Neural cell (in vitro differentiated cells): ENCODE measurements around the gene EHBP1. TPM values are rescaled to one million over a fixed set of nuclear protein-coding genes. Genes with fewer than 3 reads are reported as not detected.

ENCODE experiments used
- H2AFZ ChIP-seq: fragments of 200-600, 300-800 bp; sonication (generic), shearing (Covaris generic); 2 replicates; pipeline ENCODE4 v1.6.0; 2014; ENCODE audit warnings: low read depth, mild to moderate bottlenecking, antibody characterized with exemption, low read length, moderate library complexity
- H3F3A ChIP-seq: fragments of 200-600 bp; shearing (Covaris generic); 2 replicates; pipeline ENCODE4 v1.6.1; 2016; ENCODE audit warnings: mild to moderate bottlenecking, moderate library complexity, mixed read lengths, antibody characterized with exemption, low read length; ENCODE audit not compliant: insufficient read depth, poor library complexity, severe bottlenecking
- H3K27ac ChIP-seq: fragments of 200-600, 300-800 bp; sonication (generic), shearing (Covaris generic); 2 replicates; pipeline ENCODE4 v1.5.1; 2014; ENCODE audit warnings: mild to moderate bottlenecking, low read length, moderate library complexity
- H3K27me3 ChIP-seq: fragments of 300-800, 200-600 bp; sonication (generic), shearing (Covaris generic); 2 replicates; pipeline ENCODE4 v1.6.0; 2014; ENCODE audit warnings: mild to moderate bottlenecking, low read depth, low read length, moderate library complexity; ENCODE audit not compliant: insufficient read depth
- H3K36me3 ChIP-seq: fragments of 300-800, 200-600 bp; sonication (generic), shearing (Covaris generic); 2 replicates; pipeline ENCODE4 v1.5.1; 2014; ENCODE audit warnings: mild to moderate bottlenecking, antibody characterized with exemption, low read length, moderate library complexity; ENCODE audit not compliant: insufficient read depth
- H3K4me2 ChIP-seq: fragments of 300-800, 200-600 bp; sonication (generic), shearing (Covaris generic); 2 replicates; pipeline ENCODE4 v1.6.0; 2014; ENCODE audit warnings: mild to moderate bottlenecking, low read length
- H3K4me3 ChIP-seq: fragments of 300-800, 200-600 bp; sonication (generic), shearing (Covaris generic); 2 replicates; pipeline ENCODE4 v1.5.1; 2014; ENCODE audit warnings: mild to moderate bottlenecking, low read length, moderate library complexity
- H3K79me2 ChIP-seq: fragments of 200-600 bp; shearing (Covaris generic); replicated peaks from 2 replicates; pipeline ENCODE4 v1.6.0; 2014; ENCODE audit warnings: mild to moderate bottlenecking, low read length, moderate library complexity; ENCODE audit not compliant: insufficient read depth
- H3K9ac ChIP-seq: fragments of 300-800, 200-600 bp; sonication (generic), shearing (Covaris generic); 2 replicates; pipeline ENCODE4 v1.6.1; 2016; ENCODE audit warnings: mild to moderate bottlenecking, low read length, mixed read lengths
- H3K9me2 ChIP-seq: fragments of 200-600 bp; shearing (Covaris generic); 2 replicates; pipeline ENCODE4 v1.6.1; 2016; ENCODE audit warnings: mild to moderate bottlenecking, low read length, mixed read lengths; ENCODE audit not compliant: insufficient read depth
- H3K9me3 ChIP-seq: fragments of 200-600, 300-800 bp; sonication (generic), shearing (Covaris generic); 2 replicates; pipeline ENCODE4 v1.6.1; 2016; ENCODE audit warnings: mild to moderate bottlenecking, mixed run types, low read length, moderate library complexity, mixed read lengths
- H4K20me1 ChIP-seq: fragments of 200-600 bp; shearing (Covaris generic); 2 replicates; pipeline ENCODE4 v1.6.1; 2016; ENCODE audit warnings: mild to moderate bottlenecking, mixed run types; ENCODE audit not compliant: insufficient read depth
- EP300 ChIP-seq: fragments of 450-650 bp; conservative IDR thresholded peaks from 2 replicates; pipeline ENCODE4 v1.6.1; 2014; ENCODE audit warnings: antibody characterized with exemption, mild to moderate bottlenecking, moderate library complexity; ENCODE audit not compliant: poor library complexity, severe bottlenecking
- EZH2 ChIP-seq: fragments of 200-600, 300-800 bp; shearing (Covaris generic), sonication (generic); IDR thresholded peaks from 2 replicates; pipeline ENCODE4 v1.6.1; 2014; ENCODE audit warnings: antibody characterized with exemption, low read length, borderline replicate concordance, mild to moderate bottlenecking; ENCODE audit not compliant: insufficient read depth, poor library complexity, severe bottlenecking
- MXI1 ChIP-seq: fragments of 450-650 bp; conservative IDR thresholded peaks from 2 replicates; pipeline ENCODE4 v1.6.1; 2014; ENCODE audit warnings: antibody characterized with exemption, mild to moderate bottlenecking; ENCODE audit not compliant: poor library complexity, severe bottlenecking
- POLR2AphosphoS5 ChIP-seq: IDR thresholded peaks from 2 replicates; pipeline ENCODE4 v1.6.1; 2012
- RAD21 ChIP-seq: fragments of 450-650 bp; conservative IDR thresholded peaks from 2 replicates; pipeline ENCODE4 v1.6.1; 2014; ENCODE audit warnings: antibody characterized with exemption, mild to moderate bottlenecking, moderate library complexity
- SMC3 ChIP-seq: fragments of 450-650 bp; conservative IDR thresholded peaks from 2 replicates; pipeline ENCODE4 v1.6.1; 2014; ENCODE audit warnings: antibody characterized with exemption, mild to moderate bottlenecking, moderate library complexity; ENCODE audit not compliant: poor library complexity
- TAF1 ChIP-seq: IDR thresholded peaks from 2 replicates; pipeline ENCODE4 v1.6.1; 2012; ENCODE audit warnings: low read depth
- polyA plus RNA-seq: library from polyadenylated mRNA; depleted of rRNA; stranded (reverse); fragments of >200 nt; gene quantifications from 2 replicates; pipeline ENCODE4 v1.2.3, GENCODE V29; 2014
- TF ChIP-seq, protein P1 (sequence below): fragments of 450-650 bp; IDR thresholded peaks from 2 replicates; pipeline ENCODE4 v1.5.1; 2014; ENCODE audit warnings: antibody characterized with exemption, mild to moderate bottlenecking, moderate library complexity; ENCODE audit not compliant: poor library complexity, severe bottlenecking
- TF ChIP-seq, protein P2 (sequence below): IDR thresholded peaks from 2 replicates; pipeline ENCODE4 v1.6.1; 2012; ENCODE audit warnings: borderline replicate concordance

EHBP1 gene
- polyA plus RNA-seq, 1 donor from 2014 or later: 52.6 TPM

DNA sequence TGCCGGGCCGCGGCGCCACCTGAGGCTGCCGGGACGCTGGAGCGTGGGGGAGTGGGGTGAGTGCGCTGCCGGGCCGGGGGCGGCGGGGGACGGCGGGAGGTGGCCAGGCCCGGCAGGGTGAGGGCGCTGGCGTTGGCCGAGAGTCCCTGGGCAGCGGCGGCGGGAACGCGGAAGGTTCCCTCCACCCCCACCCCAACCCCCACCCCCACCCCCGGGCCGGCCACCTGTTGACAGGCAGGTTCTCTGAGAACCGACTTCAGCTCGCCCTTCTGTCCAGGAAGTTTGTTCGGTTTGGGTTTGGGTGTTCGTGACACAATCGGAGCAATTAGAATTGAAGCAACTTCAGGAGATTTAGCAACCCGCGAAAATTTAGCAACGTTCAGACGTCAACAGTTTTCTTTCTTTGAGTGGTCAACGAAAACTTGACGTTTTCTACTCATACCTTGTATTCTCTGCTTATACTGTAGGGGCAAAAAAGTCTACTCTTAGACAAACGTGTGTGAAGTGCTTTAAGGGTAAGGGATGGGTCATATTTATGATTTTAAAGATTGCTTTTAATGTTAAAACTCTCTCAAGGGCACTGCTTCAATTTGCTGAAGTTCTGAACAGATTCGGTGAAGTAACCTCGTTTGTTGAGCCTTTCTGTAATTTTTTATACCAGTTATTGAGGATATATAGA is 354.4 kb downstream of the EHBP1 start:
- Histone ChIP-seq H3K4me3 (no peak overlapping the region), H3K27ac (no peak overlapping the region), H2AFZ (no peak overlapping the region), H4K20me1 (no peaks in the 10 kb centered on the region), H3K9me3 (peaks cover 13% of the 10 kb centered on the region), H3K36me3 (no peaks in the 10 kb centered on the region), H3K27me3 (peaks cover 70% of the 10 kb centered on the region), H3K4me2 (no peak overlapping the region), H3K9ac (no peak overlapping the region), H3K9me2 (no peaks in the 10 kb centered on the region), H3F3A (no peaks in the 10 kb centered on the region), H3K79me2 (no peaks in the 10 kb centered on the region)
- TF ChIP-seq POLR2AphosphoS5: peak; percentile 45
- no peak for TF ChIP-seq RAD21

DNA sequence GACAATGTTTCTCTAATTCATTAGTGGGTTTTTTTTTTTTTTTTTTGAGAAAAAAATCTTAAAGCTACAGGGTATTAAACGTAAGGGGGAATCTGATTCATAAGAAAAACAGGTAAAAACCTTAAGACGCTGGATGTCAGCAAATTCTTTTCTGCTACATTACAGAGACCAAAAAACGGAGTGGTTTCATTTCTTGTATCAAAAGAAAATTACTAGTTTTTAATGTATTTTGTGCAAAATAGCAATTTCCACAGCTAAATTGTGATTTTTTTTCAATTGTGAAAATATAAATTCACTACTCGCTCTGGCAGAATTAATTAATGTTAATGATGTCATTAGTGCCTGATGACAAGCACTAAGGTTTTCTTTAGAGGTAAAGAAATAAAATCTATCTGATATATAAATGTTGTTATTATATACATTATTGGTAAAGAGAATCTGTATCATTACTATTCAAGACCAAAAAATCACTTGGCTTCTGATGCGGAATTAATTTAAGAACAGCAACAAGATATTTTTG is 355.0 kb downstream of the EHBP1 start:
- no peak overlapping the region for H3K4me3 ChIP-seq
- peaks cover 64% of the 10 kb centered on the region for H3K27me3 ChIP-seq
- H3F3A ChIP-seq: no peaks in the 10 kb centered on the region
- no peak overlapping the region for H3K4me2 ChIP-seq
- H3K9me2 ChIP-seq: no peaks in the 10 kb centered on the region
- H3K9ac ChIP-seq: no peak overlapping the region
- peaks cover 7% of the 10 kb centered on the region for H3K9me3 ChIP-seq
- no peaks in the 10 kb centered on the region for H3K79me2 ChIP-seq
- no peaks in the 10 kb centered on the region for H3K36me3 ChIP-seq
- H3K27ac ChIP-seq: no peak overlapping the region
- H2AFZ ChIP-seq: no peak overlapping the region
- no peaks in the 10 kb centered on the region for H4K20me1 ChIP-seq
- TF ChIP-seq, protein P1, sequence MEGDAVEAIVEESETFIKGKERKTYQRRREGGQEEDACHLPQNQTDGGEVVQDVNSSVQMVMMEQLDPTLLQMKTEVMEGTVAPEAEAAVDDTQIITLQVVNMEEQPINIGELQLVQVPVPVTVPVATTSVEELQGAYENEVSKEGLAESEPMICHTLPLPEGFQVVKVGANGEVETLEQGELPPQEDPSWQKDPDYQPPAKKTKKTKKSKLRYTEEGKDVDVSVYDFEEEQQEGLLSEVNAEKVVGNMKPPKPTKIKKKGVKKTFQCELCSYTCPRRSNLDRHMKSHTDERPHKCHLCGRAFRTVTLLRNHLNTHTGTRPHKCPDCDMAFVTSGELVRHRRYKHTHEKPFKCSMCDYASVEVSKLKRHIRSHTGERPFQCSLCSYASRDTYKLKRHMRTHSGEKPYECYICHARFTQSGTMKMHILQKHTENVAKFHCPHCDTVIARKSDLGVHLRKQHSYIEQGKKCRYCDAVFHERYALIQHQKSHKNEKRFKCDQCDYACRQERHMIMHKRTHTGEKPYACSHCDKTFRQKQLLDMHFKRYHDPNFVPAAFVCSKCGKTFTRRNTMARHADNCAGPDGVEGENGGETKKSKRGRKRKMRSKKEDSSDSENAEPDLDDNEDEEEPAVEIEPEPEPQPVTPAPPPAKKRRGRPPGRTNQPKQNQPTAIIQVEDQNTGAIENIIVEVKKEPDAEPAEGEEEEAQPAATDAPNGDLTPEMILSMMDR: no peak
- no peak for TF ChIP-seq MXI1
- no peak for TF ChIP-seq TAF1
- TF ChIP-seq, protein P2, sequence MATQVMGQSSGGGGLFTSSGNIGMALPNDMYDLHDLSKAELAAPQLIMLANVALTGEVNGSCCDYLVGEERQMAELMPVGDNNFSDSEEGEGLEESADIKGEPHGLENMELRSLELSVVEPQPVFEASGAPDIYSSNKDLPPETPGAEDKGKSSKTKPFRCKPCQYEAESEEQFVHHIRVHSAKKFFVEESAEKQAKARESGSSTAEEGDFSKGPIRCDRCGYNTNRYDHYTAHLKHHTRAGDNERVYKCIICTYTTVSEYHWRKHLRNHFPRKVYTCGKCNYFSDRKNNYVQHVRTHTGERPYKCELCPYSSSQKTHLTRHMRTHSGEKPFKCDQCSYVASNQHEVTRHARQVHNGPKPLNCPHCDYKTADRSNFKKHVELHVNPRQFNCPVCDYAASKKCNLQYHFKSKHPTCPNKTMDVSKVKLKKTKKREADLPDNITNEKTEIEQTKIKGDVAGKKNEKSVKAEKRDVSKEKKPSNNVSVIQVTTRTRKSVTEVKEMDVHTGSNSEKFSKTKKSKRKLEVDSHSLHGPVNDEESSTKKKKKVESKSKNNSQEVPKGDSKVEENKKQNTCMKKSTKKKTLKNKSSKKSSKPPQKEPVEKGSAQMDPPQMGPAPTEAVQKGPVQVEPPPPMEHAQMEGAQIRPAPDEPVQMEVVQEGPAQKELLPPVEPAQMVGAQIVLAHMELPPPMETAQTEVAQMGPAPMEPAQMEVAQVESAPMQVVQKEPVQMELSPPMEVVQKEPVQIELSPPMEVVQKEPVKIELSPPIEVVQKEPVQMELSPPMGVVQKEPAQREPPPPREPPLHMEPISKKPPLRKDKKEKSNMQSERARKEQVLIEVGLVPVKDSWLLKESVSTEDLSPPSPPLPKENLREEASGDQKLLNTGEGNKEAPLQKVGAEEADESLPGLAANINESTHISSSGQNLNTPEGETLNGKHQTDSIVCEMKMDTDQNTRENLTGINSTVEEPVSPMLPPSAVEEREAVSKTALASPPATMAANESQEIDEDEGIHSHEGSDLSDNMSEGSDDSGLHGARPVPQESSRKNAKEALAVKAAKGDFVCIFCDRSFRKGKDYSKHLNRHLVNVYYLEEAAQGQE: no peak
- TF ChIP-seq EP300: no peak
- TF ChIP-seq EZH2: no peak
- no peak for TF ChIP-seq RAD21
- TF ChIP-seq POLR2AphosphoS5: no peak
- no peak for TF ChIP-seq SMC3
